ENCODE measurements around the gene SNX25. TPM values are rescaled to one million over a fixed set of nuclear protein-coding genes. Genes with fewer than 3 reads are reported as not detected.

The SNX25 gene
- total RNA-seq, 1 experiment from 2014 or later, result 16.7 TPM

- CTCF ChIA-PET, result interaction anchor here (1.7 kb wide), 1 partner anchor 203 kb away, joined by 3 read pairs; no protein-coding TSS in a partner anchor
- intact Hi-C loops (cut with micrococcal nuclease; ENCODE audit: unreplicated experiment), result no loop called here
- TF ChIP-seq, protein P1, sequence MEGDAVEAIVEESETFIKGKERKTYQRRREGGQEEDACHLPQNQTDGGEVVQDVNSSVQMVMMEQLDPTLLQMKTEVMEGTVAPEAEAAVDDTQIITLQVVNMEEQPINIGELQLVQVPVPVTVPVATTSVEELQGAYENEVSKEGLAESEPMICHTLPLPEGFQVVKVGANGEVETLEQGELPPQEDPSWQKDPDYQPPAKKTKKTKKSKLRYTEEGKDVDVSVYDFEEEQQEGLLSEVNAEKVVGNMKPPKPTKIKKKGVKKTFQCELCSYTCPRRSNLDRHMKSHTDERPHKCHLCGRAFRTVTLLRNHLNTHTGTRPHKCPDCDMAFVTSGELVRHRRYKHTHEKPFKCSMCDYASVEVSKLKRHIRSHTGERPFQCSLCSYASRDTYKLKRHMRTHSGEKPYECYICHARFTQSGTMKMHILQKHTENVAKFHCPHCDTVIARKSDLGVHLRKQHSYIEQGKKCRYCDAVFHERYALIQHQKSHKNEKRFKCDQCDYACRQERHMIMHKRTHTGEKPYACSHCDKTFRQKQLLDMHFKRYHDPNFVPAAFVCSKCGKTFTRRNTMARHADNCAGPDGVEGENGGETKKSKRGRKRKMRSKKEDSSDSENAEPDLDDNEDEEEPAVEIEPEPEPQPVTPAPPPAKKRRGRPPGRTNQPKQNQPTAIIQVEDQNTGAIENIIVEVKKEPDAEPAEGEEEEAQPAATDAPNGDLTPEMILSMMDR (IDR thresholded peaks at IDR 0.05), result no peak
- TF ChIP-seq, protein P2, sequence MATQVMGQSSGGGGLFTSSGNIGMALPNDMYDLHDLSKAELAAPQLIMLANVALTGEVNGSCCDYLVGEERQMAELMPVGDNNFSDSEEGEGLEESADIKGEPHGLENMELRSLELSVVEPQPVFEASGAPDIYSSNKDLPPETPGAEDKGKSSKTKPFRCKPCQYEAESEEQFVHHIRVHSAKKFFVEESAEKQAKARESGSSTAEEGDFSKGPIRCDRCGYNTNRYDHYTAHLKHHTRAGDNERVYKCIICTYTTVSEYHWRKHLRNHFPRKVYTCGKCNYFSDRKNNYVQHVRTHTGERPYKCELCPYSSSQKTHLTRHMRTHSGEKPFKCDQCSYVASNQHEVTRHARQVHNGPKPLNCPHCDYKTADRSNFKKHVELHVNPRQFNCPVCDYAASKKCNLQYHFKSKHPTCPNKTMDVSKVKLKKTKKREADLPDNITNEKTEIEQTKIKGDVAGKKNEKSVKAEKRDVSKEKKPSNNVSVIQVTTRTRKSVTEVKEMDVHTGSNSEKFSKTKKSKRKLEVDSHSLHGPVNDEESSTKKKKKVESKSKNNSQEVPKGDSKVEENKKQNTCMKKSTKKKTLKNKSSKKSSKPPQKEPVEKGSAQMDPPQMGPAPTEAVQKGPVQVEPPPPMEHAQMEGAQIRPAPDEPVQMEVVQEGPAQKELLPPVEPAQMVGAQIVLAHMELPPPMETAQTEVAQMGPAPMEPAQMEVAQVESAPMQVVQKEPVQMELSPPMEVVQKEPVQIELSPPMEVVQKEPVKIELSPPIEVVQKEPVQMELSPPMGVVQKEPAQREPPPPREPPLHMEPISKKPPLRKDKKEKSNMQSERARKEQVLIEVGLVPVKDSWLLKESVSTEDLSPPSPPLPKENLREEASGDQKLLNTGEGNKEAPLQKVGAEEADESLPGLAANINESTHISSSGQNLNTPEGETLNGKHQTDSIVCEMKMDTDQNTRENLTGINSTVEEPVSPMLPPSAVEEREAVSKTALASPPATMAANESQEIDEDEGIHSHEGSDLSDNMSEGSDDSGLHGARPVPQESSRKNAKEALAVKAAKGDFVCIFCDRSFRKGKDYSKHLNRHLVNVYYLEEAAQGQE (IDR thresholded peaks at IDR 0.05; ENCODE audit: insufficient read depth in 1 of 2, low read depth in 2 of 2, low read length in 1 of 2), result no peak
- TF ChIP-seq SIN3A (IDR thresholded peaks at IDR 0.05; ENCODE audit: borderline replicate concordance, insufficient read depth, low read depth, low read length), result no peak
- TF ChIP-seq TCF7L2 (IDR thresholded peaks at IDR 0.05; ENCODE audit: low read depth, low read length), result no peak
- TF ChIP-seq POLR2AphosphoS5 (IDR thresholded peaks at IDR 0.05; ENCODE audit: low read depth, low read length), result no peak
- in situ Hi-C loops (cut with HindIII; ENCODE audit: low pct_unique_long_range_greater_than_20kb, low sequenced_read_pairs), result no loop called here
- no peak for ATAC-seq
- H3K4me3 ChIP-seq (ENCODE audit: low read depth in 2 of 2, low read length in 2 of 2), result peak within 1 kb of the TSS; percentile 68 to 78
- H3K27me3 ChIP-seq (ENCODE audit: control insufficient read depth, insufficient read depth, low read length), result no peaks in the 10 kb centered on the region
- BruUV-seq (replicated peaks), result no TSS peak
- POLR2A ChIA-PET, result interaction anchor here (0.5 to 0.6 kb wide), 2 partner anchors 410 to 921 kb away, joined by 3 to 6 read pairs; partner anchors contain the start of gene IRF2
- no peaks in the 10 kb centered on the region for H3K36me3 ChIP-seq (ENCODE audit: control insufficient read depth, insufficient read depth, low read length)
- no peaks in the 10 kb centered on the region for H3K4me1 ChIP-seq (ENCODE audit: control insufficient read depth, insufficient read depth, low read length)
- DNase-seq (ENCODE audit: low read depth, low spot score), result no peak
- peak within 1 kb of the TSS; percentile 77 for H3K27ac ChIP-seq (ENCODE audit: low read length)
- no peaks in the 10 kb centered on the region for H3K9me3 ChIP-seq (ENCODE audit: control insufficient read depth, insufficient read depth, low read depth, low read length)
Measured at GRCh38 chr4:185395238-185395955, 186.0 kb downstream of the SNX25 start, which contains the start of gene LRP2BP. Gene LRP2BP (minus strand): TSS chr4:185395924. CDS start chr4:185378186, 17,738 bp downstream.

DNA sequence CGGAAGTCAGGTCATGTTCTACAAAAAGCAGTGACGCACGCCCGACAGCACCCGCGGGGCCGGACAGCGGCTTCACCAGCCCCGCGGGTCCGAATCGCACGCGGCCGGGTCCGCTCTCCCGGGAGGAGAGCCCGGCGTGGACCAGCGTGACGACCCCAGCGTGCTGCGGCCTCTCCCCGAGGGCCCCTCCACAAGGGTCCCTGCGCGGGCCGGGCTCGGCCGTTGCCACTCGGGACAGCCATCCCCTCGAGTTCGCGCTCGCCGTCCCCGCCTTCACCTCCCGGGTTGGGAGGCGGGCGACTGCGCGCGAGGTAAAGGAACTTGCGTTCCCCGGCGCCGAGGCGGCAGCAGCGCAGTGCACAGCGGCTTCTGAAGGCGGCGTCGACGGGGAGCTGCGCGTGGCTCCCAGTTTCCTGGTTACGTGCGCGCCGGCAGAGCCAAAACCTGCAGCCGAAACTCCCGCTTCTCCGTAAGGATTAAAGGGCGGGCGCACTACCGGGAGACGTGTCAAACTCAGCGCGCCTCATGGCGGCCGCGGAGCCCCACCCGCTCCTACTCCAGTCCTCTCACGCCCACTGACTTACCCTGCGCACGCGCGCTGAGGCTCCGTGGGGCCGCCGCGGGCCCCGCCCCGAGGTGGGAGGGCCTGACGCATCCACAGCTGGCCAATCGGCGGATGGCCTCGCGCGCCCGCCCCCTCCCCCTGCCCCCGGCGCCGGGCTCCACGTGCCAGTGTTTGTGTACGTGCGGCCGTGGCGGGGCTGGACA, 186.7 kb downstream of the SNX25 start:
- peak; percentile 97 for ATAC-seq
- intact Hi-C loops (cut with micrococcal nuclease; ENCODE audit: unreplicated experiment) (no loop called here), in situ Hi-C loops (cut with HindIII; ENCODE audit: low pct_unique_long_range_greater_than_20kb, low sequenced_read_pairs) (no loop called here)
- no TSS peak for BruUV-seq (replicated peaks)
- TF ChIP-seq SIN3A (IDR thresholded peaks at IDR 0.05; ENCODE audit: borderline replicate concordance, insufficient read depth, low read depth, low read length) (peak; percentile 89; the same call in 1 of the 2 replicates), TCF7L2 (IDR thresholded peaks at IDR 0.05; ENCODE audit: low read depth, low read length) (no peak), POLR2AphosphoS5 (IDR thresholded peaks at IDR 0.05; ENCODE audit: low read depth, low read length) (peak; percentile 61; the same call in 1 of the 2 replicates)
- TF ChIP-seq, protein P2 (IDR thresholded peaks at IDR 0.05; ENCODE audit: insufficient read depth in 1 of 2, low read depth in 2 of 2, low read length in 1 of 2), result peak; percentile 53 to 58; a peak in 3 of 4 replicates
- TF ChIP-seq, protein P1 (IDR thresholded peaks at IDR 0.05), result no peak
- Histone ChIP-seq H3K27me3 (ENCODE audit: control insufficient read depth, insufficient read depth, low read length) (no peaks in the 10 kb centered on the region), H3K4me3 (ENCODE audit: low read depth in 2 of 2, low read length in 2 of 2) (peak overlapping the region; percentile 68 to 78), H3K27ac (ENCODE audit: low read length) (peak overlapping the region; percentile 77), H3K4me1 (ENCODE audit: control insufficient read depth, insufficient read depth, low read length) (no peaks in the 10 kb centered on the region), H3K9me3 (ENCODE audit: control insufficient read depth, insufficient read depth, low read depth, low read length) (no peaks in the 10 kb centered on the region), H3K36me3 (ENCODE audit: control insufficient read depth, insufficient read depth, low read length) (no peaks in the 10 kb centered on the region; the same call in 1 of the 2 replicates)
- CTCF ChIA-PET, result interaction anchor here (1.7 kb wide), 1 partner anchor 202 kb away, joined by 3 read pairs; no protein-coding TSS in a partner anchor
- peak; percentile 60 for DNase-seq (ENCODE audit: low read depth, low spot score)
- POLR2A ChIA-PET, result interaction anchor here (0.6 kb wide), 1 partner anchor 30 kb away, joined by 5 read pairs; no protein-coding TSS in a partner anchor
